ENCODE data around the gene AASS.

DNA sequence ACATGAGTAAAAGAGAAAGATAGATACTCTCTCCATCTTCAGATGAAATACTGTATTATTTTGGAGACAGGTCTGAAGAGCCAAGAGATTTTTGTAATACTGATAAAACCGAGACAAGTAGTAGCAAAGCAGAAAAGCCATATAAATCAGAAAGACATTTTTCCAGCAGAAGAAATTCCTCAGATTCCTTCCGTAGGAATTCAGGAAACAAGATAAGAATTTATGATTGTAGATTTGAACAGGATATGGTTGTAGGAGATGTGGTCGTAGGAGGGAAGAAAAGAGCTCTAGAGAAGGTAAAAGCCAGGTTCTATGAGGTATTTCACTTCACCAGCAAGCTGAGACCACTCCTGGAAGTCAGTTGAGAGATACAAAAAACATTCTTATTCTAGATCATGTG is 17.6 kb upstream of the AASS start:
- no peak for TF ChIP-seq POLR2AphosphoS5 (IDR thresholded peaks at IDR 0.05; ENCODE audit: low read depth, low read length)
- TF ChIP-seq POLR2A (IDR thresholded peaks at IDR 0.05; ENCODE audit: low read depth, low read length), result no peak
- TF ChIP-seq TAF1 (IDR thresholded peaks at IDR 0.05; ENCODE audit: low read depth, low read length), result no peak
- no peak for TF ChIP-seq PAX5 (IDR thresholded peaks at IDR 0.05; ENCODE audit: insufficient read depth, low read length, severe bottlenecking)

Data from GM12891 (cell line).